ENCODE measurements around the gene MAGI3.
"Not testable (repeated sequence)": the region's sequence is repeated elsewhere in the genome, so short reads cannot be mapped to it uniquely, and the experiment has no call there.

The MAGI3 gene

GRCh38 chr1:113399062-113399583, 8.8 kb downstream of the MAGI3 start:
- DNase-seq (ENCODE audit: low read depth) = no peak

- no peak for DNase-seq (ENCODE audit: low read depth)
These were observed 10.8 kb downstream of the MAGI3 start for GRCh38 chr1:113401067-113401466.

- no peak for DNase-seq (ENCODE audit: low read depth)
These were observed 11.4 kb downstream of the MAGI3 start for GRCh38 chr1:113401728-113402127.

- no peak for DNase-seq (ENCODE audit: low read depth)
These were observed 12.8 kb downstream of the MAGI3 start for GRCh38 chr1:113403065-113403464.

GRCh38 chr1:113405573-113405972, 15.3 kb downstream of the MAGI3 start:
- DNase-seq (ENCODE audit: low read depth) = no peak

- not testable (repeated sequence) for DNase-seq (ENCODE audit: low read depth)
These were observed 15.8 kb downstream of the MAGI3 start for GRCh38 chr1:113406149-113406548.

GRCh38 chr1:113409363-113409762, 19.0 kb downstream of the MAGI3 start:
- no peak for DNase-seq (ENCODE audit: low read depth)

GRCh38 chr1:113412020-113412419, 21.7 kb downstream of the MAGI3 start:
- DNase-seq (ENCODE audit: low read depth) = not testable (repeated sequence)

GRCh38 chr1:113415310-113416070, 25.2 kb downstream of the MAGI3 start:
- DNase-seq (ENCODE audit: low read depth) = no peak

- DNase-seq (ENCODE audit: low read depth) = not testable (repeated sequence)
These were observed 25.8 kb downstream of the MAGI3 start for GRCh38 chr1:113416071-113416470.

GRCh38 chr1:113416496-113416895, 26.2 kb downstream of the MAGI3 start:
- no peak for DNase-seq (ENCODE audit: low read depth)

GRCh38 chr1:113422315-113423068, 32.2 kb downstream of the MAGI3 start:
- no peak for DNase-seq (ENCODE audit: low read depth)

GRCh38 chr1:113423826-113424225, 33.5 kb downstream of the MAGI3 start:
- no peak for DNase-seq (ENCODE audit: low read depth)

- DNase-seq (ENCODE audit: low read depth) = no peak
These were observed 39.3 kb downstream of the MAGI3 start for GRCh38 chr1:113429461-113430153.

GRCh38 chr1:113433184-113433583, 42.9 kb downstream of the MAGI3 start:
- no peak for DNase-seq (ENCODE audit: low read depth)

GRCh38 chr1:113434081-113434873, 44.0 kb downstream of the MAGI3 start:
- DNase-seq (ENCODE audit: low read depth) = no peak

GRCh38 chr1:113434874-113435175, 44.5 kb downstream of the MAGI3 start:
- no peak for DNase-seq (ENCODE audit: low read depth)

GRCh38 chr1:113437554-113438341, 47.4 kb downstream of the MAGI3 start:
- no peak for DNase-seq (ENCODE audit: low read depth)

- DNase-seq (ENCODE audit: low read depth) = no peak
These were observed 48.4 kb downstream of the MAGI3 start for GRCh38 chr1:113438505-113439276.

GRCh38 chr1:113439277-113439670, 49.0 kb downstream of the MAGI3 start:
- no peak for DNase-seq (ENCODE audit: low read depth)
